ENCODE data around the gene NUP214.

- TF ChIP-seq POLR2A (IDR thresholded peaks at IDR 0.05; ENCODE audit: low read depth, low read length) (no peak), POLR2AphosphoS5 (IDR thresholded peaks at IDR 0.05; ENCODE audit: low read depth, low read length) (no peak), TAF1 (IDR thresholded peaks at IDR 0.05; ENCODE audit: low read depth, low read length) (no peak), PAX5 (IDR thresholded peaks at IDR 0.05; ENCODE audit: insufficient read depth, low read length, severe bottlenecking) (no peak), POU2F2 (IDR thresholded peaks at IDR 0.05; ENCODE audit: low read depth, low read length) (no peak)
Measured at GRCh38 chr9:131235480-131235851, 110.1 kb downstream of the NUP214 start.
